Fibroblast of gingiva (primary cell): ENCODE measurements around the gene RAB3C.
"Not testable (repeated sequence)": the region's sequence is repeated elsewhere in the genome, so short reads cannot be mapped to it uniquely, and the experiment has no call there.

Experiments used
- DNase-seq: peaks from one replicate; pipeline ENCODE4 v3.0.0-alpha.2; 2011; ENCODE audit warnings: low read depth

Gene RAB3C

DNA sequence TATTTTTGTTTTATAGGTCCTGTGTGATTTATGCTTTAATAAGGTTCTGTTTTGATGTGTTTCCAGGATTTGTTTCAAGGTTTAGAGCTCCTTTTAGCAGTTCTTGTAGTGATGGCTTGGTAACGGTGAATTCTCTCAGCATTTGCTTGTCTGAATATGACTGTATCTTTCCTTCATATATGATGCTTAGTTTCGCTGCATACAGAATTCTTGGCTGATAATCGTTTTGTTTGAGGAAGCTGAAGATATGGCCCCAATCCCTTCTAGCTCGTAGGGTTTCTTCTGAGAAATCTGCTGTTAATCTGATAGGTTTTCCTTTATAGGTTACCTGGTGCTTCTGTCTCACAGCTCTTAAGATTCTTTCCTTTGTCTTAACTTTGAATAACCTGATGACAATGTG, 20.0 kb downstream of the RAB3C start:
- DNase-seq: not testable (repeated sequence)

DNA sequence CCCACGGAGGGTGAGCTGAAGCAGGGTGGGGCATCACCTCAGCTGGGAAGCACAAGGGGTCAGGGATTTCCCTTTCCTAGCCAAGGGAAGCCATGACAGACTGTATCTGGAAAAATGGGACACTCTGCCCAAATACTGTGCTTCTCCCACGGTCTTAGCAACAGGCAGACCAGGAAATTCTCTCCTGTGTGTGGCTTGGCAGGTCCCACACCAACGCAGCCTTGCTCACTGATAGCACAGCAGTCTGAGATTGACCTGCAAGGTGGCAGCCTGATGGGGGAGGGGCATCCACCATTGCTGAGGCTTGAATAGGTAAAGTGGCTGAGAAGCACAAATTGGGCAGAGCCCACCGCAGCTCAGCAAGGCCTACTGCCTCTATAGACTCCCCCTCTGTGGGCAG, 23.2 kb downstream of the RAB3C start:
- DNase-seq: no peak

DNA sequence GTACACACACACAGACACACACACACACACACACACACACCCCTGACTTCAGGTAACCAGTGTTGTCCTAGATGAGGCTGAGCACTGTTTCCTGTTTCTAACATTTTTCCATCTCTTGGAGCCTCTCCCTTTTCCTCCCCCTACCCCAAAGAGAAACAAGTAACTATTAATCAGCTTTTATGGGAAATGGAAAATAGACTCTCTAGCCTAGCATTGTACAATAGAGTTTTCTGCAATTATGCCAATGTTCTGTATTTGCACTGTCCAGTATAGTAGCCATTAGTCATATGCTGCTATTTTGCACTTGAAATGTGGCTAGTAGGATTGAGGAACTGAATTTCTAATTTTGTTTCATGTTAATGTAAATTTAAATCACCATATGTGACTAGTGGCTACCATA, 33.1 kb downstream of the RAB3C start:
- no peak for DNase-seq

DNA sequence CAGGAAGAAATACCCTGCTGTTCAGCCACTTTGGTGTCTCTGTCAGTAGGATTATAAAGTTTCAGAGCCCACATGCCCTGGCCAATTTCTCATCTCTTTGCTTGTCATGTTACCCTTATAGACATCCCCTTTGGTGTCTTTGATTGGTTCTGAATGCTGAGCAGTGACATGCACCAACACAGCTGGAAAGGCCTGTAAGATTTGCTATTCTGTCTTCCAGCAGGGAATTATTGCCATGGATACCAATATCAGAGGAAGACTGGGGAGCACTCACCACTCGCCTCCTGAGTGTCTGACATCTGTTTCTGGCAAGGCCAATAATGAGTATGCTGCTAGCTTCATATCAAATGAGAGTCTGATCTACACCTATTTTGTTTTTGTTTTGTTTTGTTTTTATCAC, 34.4 kb downstream of the RAB3C start:
- no peak for DNase-seq

DNA sequence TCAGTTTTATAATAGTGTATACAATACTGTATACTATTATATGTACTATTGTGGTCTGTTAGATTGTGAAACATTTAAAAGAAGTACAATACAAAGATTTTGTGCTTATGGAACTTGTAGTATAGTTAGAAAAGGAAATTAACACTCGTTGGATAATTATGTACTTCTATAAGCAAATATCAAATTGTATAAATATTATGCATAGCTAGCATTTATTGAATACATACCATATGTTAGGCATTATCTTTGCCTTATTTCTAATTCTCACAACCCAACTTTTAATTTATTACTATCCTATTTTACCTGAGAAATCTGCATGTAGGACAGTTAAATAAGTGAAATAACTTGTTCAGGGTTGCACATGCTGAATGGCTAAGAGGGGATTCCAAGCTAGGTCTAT, 37.5 kb downstream of the RAB3C start:
- DNase-seq: no peak

DNA sequence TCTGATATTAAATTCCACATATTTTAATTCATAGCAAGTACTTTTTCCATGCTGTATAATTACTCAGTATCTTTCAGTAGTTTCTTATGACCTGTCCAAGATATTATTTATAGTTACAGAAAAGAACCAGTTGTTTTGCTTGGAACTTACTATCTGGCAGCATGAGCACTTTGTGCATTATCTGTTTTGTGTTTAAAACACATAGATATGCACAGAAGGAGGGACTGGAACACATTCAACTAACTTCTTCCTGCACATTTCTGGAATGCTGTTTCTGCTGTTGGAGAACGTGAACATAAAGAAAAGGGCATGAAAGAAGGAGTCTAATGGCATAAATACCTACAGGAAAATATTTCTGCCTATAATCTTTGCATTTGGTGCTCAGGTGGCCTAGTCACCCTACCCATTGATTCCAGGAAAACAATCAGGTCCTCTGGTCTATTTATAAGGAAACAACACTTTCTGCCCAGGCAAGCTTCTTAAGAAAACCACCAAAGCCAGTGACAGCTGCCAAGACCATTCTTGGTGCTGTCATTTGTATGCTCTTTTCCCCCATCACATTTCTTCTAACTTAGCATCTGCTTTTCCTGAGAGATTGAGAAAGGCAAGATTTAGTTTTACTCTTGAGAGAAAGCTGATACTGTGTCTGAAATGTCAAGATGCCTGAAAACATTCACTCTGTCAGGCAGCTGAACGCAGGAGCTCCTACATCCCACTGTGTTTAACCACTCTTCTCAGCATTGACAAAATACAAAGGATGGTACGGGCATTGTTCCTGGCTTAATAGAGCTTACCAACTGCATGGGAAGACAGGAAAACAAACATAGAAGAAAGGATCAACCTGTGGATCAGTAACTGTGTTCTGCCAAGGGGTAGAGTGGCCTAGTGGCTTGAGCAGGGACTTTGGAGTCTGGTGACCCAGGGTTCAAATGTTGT, 40.3 kb downstream of the RAB3C start:
- no peak for DNase-seq

DNA sequence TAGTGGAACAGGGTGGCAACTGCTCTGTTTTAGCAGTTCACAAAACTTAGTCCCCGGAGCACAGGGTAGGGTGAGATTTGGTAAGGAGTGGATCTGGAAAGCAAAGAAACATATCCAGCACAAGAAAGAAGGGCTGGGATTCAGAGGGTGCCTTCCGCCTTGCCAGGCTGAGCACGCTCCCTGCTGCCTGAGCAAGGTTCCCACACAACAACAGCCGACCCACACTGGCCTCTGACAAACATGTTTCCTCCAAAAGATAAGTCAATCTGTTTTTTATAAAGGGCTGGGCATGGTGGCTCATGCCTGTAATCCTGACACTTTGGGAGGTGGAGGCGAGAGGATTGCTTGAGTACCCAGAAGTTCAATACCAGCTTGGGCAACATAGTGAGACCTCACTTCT, 45.8 kb downstream of the RAB3C start:
- DNase-seq: no peak

DNA sequence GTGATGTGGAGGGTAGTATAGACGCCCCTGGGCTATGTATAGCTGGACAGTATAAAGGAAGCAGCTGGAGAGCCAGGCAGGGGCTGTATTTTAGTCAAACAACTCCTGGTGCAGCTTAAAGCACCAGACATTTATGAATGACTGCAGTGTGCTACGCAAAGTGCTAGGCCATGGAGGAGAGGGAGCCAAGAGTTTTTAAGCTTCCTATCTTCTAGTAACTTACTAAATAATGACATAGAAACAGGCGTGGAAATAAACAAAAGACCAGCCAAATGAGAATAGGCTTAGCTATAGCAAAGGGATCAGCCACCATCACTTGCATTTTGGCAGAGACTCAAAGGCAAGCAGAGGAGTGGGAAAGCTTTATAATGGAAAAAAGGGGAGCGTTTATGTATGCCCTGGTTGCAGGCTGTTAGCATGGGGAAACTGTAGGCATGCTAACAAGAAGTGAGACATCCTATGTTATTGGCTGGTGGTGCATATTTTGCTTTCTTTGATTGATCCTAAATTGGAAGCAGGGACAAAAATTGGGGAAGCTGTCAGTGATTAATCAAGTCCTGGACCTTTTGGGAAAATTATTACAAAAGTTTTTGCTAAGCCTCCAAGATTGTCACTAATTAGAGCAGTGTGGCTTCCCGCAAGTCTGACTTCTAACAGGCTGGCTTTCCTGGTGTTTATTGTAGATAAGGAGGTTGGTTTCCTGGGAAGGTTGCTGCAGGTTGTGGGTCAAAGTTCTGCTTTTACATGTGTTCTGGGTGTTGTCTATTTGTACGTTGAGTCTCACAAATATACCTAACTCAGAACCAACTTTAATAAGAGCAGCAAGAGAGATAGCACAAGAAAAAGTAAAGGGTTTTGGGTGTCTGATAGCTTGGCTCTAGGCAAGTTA, 46.6 kb downstream of the RAB3C start:
- no peak for DNase-seq

DNA sequence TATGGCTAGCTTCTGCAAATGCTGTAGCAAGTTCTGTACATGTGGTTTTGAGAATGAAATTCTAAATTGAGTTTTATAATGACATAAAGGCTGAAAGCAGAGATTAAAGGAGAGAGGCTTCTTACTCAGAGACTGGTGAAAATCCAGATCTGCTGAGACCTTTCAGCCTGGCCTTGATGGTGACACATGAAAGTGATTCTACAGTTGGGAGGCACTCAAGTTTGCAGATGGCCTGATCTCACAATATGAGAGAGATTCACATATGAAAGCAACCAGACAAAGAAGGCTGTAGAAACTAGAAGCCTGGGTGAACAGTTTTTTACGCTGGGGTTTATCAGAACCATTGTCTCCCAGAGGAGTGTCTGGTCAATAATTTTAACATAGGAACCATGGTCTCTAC, 49.0 kb downstream of the RAB3C start:
- DNase-seq: no peak

DNA sequence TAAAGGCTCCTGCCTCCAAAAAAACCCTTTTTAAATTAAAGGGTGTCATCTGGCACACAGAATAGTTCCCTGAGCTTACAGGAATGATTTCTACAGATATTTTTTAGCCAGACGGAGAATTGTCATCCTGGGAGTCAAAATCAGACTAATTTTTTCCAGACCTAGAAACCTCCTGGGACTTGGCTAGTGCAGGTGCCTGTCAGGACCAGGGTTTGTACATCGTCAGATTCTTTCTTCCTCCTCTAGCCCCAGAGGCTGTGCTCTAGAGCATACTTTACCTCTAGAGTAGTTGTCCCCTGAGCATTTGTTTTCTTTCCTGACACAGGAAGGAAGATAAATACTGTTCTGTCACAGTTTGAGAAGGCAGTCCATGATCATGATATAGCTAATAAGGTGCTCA, 52.5 kb downstream of the RAB3C start:
- no peak for DNase-seq

DNA sequence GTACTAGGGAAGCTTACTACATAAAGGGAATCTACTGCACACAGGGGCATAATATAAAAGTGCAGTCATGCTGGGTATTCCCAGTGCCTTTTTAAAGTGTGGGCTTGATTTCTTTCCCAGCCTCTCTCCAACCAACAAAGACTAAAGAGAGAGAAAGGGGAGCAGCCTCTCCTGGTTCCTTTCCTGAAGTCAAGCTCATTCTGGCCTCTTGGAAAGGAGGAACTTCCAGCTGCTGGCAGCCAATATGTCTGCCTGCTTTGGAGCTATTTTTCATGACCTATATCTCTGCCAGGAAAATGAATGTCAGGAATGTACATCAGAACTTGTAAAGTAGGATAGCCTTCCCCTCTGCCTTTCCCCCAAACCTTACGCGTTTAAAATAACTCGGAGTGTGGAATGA, 57.1 kb downstream of the RAB3C start:
- no peak for DNase-seq

DNA sequence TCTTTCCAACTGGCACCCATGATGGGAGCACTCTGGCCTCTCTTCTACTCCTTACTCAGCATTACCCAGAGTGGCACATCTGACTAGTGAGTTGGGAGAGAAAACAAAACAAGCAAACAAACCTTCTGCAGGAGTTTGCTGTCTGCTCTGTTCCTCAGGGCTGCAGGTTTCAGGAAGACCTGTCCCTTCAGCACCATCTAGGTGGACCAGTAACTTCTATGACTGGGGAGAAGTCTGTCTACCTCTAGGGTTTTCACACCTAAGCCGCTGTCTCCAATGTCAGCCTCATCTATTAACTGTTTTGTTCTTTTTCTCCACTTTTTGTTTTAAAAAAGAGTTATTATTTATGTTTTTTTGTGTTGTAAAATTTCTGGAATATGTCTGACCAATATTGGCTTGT, 58.7 kb downstream of the RAB3C start:
- DNase-seq: no peak

DNA sequence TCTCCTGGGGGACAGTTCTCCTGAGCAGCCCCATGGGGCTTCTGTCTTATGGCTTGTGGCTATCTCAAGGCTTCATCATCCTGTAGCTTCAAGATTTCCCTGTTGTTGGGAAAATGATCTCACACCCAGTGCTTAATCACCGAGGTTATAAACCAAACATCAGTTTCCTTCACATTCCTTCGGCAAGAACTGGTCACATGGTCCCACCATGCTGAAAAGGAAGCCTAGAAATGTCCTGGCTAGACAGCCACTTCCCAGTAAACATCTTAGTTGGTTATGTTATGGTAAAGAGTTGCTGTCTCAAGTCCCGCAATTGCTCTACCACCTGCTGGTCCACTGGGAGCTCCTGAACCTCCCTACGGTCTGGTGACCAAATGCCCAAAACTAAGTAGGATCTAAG, 66.0 kb downstream of the RAB3C start:
- no peak for DNase-seq

DNA sequence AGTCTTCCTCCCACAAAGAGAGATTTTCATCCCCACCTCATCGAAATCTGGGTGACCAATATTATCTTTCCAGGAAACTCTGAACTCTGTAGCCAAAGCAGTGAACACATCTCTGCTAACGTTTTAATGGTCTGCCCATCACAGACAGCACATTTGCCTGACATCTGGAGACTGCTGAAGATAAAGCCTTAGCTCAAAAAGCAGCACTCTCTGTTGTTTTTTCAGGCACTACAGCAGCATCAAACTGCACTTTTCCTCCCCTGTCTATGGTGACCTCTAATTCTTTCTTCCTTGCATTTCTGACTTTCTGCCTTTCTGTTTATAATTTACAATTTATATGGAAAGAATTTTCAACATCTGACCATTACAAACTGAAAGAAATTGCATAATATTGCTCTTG, 66.8 kb downstream of the RAB3C start:
- no peak for DNase-seq

DNA sequence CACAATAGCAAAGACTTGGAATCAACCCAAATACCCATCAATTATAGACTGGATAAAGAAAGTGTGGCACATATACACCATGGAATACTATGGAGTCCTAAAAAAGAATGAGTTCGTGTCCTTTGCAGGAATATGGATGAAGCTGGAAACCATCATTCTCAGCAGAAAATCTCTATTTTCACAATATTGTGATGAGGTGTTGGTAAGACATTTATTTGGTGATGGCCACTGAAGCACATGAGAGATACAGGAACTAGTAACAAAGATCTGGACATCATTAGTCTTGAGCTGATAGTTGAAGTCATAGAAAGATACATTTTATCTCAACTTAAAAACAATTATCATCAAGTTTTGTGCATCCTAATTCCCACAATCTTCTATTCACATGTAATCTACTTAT, 70.6 kb downstream of the RAB3C start:
- no peak for DNase-seq

DNA sequence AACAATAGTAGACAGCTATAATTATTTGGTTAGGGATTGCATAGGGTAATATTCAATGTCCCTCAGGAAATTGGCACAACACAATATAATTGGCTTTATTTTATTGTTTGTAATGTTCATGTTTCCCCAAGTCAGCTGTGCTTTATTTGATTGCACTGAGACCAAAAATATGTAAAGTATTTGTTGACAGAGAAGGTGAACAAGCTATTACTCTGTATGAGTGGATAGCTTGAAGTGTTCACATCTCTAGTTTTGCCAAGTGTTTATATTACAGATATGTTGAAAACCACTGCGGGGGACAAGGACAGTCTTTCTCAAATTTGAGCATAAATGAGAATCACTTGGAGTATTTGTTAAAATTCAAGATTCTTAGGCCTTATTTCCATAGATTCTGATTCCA, 83.3 kb downstream of the RAB3C start:
- DNase-seq: no peak

DNA sequence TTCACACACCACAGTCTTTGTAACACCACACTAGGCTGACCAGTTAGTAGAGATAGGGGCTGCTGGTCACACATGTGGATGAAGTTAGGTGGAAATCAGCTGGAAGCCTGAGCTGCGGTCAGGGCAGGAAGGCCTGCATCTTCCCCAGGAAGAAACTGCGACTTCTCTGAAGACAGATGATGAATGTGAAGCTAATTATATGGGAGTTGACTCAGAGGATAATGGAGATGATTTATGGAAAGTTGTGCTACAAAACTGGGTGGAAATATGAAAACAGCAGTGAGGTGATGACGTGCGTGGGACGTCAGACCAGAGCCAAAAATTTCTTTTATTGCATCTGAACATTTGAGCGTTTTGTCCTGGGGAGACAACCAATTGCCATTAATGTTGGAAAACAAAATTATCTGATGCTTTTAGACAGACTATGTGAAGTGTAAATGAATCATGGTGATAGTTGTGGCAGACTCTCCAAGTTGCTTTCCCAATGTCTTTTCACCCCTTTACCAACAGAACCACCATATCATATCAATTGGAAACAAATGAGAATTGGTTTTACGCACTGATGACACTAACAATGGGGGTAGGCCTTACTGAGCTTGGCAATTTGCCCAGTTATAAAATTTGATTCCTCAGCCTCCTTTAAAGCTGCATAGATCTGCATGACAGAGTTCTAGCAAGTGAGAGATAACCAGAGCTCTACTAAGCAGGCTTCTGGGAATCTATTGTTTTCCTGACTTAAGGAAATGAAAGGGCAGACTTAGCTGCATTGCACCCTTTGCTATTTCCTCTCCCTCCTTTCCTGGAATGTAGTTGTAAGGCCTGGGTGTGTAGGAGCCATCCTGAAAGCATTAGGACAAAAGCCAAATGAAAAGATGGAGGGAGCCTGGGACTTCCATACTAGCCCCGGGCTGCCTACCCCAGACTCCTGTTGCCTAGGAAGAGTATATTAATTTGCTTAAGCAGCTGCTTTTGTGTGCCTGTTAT, 84.0 kb downstream of the RAB3C start:
- no peak for DNase-seq

DNA sequence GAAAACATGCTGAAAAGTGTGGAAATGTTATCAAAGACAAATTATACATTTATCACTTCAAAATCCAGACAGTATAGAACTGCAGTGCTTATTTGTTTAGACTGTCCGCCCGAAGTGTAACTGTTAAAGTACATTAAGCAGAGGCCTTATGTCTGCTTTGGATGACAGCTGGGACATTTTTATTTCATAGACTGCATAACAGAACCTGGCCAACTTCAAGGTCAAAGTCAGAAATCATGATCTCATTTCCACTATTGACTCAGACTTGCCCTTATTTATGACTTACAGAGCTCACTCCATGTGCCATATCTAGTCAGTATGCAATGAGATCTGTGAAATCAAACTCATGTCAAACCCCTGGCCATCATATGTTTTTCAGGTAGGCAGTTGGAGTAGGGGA, 87.7 kb downstream of the RAB3C start:
- no peak for DNase-seq

DNA sequence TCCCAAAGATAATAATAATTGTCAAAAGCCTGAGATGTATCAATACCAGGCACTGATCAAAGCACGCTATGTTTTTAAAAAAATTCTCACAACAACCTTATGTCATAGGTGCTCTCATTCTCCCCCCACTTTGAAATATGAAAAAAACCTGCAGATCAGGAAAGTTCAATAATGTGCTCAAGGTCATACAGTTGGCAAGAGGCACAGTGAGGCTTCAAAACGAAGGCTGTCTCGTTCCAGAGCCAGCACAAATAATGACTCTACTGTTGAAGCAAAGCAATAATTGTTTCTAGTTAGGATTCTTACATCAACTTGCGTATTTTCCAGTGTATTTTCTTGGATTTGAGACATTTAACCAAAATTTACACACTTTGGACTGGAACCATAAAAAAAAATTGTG, 88.3 kb downstream of the RAB3C start:
- DNase-seq: no peak

DNA sequence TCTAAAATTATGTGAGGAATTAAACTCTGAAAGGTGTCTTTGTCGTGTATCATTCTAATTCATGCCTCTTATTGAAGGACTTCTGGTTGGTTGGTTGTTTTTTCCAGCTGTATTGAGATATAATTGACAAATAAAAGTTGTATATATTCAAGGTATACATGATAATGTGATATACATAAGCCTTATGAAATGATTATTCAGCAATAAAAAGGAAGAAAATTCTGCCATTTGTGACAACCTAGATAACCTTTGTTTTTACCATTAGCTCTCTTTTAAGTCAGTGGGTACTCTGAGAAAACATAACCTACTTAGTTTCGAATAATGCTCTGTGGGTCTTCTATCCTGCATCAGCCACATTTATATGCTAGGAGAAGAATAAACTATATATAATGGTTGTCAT, 89.6 kb downstream of the RAB3C start:
- DNase-seq: no peak

DNA sequence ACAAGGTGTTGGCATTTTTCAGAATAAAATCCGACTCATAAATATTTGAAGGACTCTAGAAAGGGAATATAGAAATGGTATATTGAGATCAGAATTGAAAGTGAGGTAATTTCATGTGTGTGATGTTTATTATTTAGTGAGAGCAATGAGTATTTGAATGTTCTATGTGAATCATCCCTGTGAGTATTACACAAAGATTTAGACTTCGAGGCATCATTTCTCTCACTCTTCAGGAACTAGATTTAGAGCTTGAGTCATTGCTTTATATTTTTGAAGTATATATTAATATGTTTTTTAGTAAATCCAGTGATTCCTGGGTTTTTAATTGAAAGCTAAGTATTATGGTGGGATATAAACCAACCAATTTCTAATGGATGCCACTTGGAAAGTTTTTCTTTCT, 91.2 kb downstream of the RAB3C start:
- no peak for DNase-seq

DNA sequence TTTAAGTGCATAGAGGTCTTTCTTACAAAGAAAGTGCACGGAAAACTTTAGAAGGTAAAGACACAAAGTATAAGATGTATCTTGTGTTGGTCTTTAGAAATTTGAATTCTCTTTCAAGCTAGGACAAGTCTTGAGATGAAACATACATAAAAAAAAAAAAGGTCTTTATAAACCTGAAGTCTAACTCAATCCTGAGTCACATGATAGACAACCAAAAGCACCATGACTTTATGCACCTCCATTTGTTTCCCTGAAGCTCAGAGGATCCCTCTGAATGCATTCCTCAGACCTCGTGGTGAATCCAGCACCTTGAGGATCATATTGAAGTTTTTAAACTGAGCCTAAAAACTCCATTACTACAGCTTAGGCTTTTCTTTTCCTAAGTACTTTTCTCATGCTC, 91.8 kb downstream of the RAB3C start:
- no peak for DNase-seq
